Measurements from ENCODE around the gene MPEG1. TPM values are rescaled to one million over a fixed set of nuclear protein-coding genes. Genes with fewer than 3 reads are reported as not detected.

The MPEG1 gene
- total RNA-seq, 1 experiment from 2014 or later: not detected

GRCh38 chr11:59259047-59259446 is 46.3 kb upstream of the MPEG1 start:
- Histone ChIP-seq H3K4ac (ENCODE audit: low read depth, low read length) (no peak overlapping the region), H3K9me3 (ENCODE audit: control insufficient read depth, low read depth, low read length) (no peaks in the 10 kb centered on the region), H3K4me1 (ENCODE audit: insufficient read depth, low read length) (peaks cover 3% of the 10 kb centered on the region; the same call in 1 of the 2 replicates), H2BK15ac (ENCODE audit: low read depth, low read length) (no peak overlapping the region), H3K18ac (ENCODE audit: insufficient read length, low read depth, low read length) (no peak overlapping the region), H3K79me2 (ENCODE audit: insufficient read depth, low read length) (no peaks in the 10 kb centered on the region), H2BK20ac (ENCODE audit: low read depth, low read length, poor library complexity, severe bottlenecking) (no peak overlapping the region), H4K5ac (ENCODE audit: insufficient read length, low read depth, low read length) (no peak overlapping the region), H3T11ph (ENCODE audit: low read length) (no peak overlapping the region), H3K9ac (ENCODE audit: extremely low read depth, insufficient read length, low read length) (no peak overlapping the region), H2BK12ac (ENCODE audit: insufficient read length, low read depth, low read length) (no peak overlapping the region), H4K8ac (replicated peaks; ENCODE audit: insufficient read length, low read depth, low read length) (no peak overlapping the region), H3K23ac (ENCODE audit: insufficient read length, low read depth, low read length) (no peak overlapping the region), H3K27me3 (ENCODE audit: insufficient read depth, low read length) (no peaks in the 10 kb centered on the region; the same call in 1 of the 2 replicates), H3K56ac (ENCODE audit: insufficient read length, low read depth, low read length) (no peak overlapping the region), H2AFZ (ENCODE audit: low read length) (no peak overlapping the region), H3K23me2 (ENCODE audit: insufficient read length, low read depth, low read length, poor library complexity, severe bottlenecking) (no peaks in the 10 kb centered on the region), H4K20me1 (ENCODE audit: control insufficient read depth, insufficient read depth, insufficient read length) (no peaks in the 10 kb centered on the region), H2BK120ac (ENCODE audit: low read depth, low read length, poor library complexity, severe bottlenecking) (no peak overlapping the region), H3K4me2 (ENCODE audit: insufficient read depth, insufficient read length, low read length) (no peak overlapping the region), H2BK5ac (ENCODE audit: insufficient read length, low read length) (no peak overlapping the region), H3K79me1 (ENCODE audit: insufficient read depth, low read depth, low read length, poor library complexity, severe bottlenecking) (no peaks in the 10 kb centered on the region), H3K14ac (ENCODE audit: insufficient read depth, low read length) (no peak overlapping the region), H3K27ac (ENCODE audit: insufficient read length, low read depth, low read length) (no peak overlapping the region), H4K91ac (ENCODE audit: insufficient read length, low read depth, low read length) (no peak overlapping the region), H2AK5ac (ENCODE audit: insufficient read length, low read length) (no peak overlapping the region)
- Mint-ChIP-seq H3K27me3 (ENCODE audit: low read depth) (peaks cover 1% of the 10 kb centered on the region; the same call in 1 of the 2 replicates), H3K4me3 (no peak overlapping the region), H3K27ac (no peak overlapping the region), H3K36me3 (ENCODE audit: insufficient read depth in 1 of 3, low read depth in 3 of 3) (no peaks in the 10 kb centered on the region), H3K9me3 (no peaks in the 10 kb centered on the region), H3K4me1 (peaks cover 11 to 18% of the 10 kb centered on the region in 2 experiments)
- no CpG with 5 or more reads among the region's 4 CpGs for WGBS (ENCODE audit: extremely low coverage, insufficient read length, low lambda C conversion rate)
- TF ChIP-seq, protein P1, sequence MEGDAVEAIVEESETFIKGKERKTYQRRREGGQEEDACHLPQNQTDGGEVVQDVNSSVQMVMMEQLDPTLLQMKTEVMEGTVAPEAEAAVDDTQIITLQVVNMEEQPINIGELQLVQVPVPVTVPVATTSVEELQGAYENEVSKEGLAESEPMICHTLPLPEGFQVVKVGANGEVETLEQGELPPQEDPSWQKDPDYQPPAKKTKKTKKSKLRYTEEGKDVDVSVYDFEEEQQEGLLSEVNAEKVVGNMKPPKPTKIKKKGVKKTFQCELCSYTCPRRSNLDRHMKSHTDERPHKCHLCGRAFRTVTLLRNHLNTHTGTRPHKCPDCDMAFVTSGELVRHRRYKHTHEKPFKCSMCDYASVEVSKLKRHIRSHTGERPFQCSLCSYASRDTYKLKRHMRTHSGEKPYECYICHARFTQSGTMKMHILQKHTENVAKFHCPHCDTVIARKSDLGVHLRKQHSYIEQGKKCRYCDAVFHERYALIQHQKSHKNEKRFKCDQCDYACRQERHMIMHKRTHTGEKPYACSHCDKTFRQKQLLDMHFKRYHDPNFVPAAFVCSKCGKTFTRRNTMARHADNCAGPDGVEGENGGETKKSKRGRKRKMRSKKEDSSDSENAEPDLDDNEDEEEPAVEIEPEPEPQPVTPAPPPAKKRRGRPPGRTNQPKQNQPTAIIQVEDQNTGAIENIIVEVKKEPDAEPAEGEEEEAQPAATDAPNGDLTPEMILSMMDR (conservative IDR thresholded peaks at IDR 0.05): no peak
- DNase-seq: no peak
